CD14-positive monocyte (primary cell): ENCODE measurements around the gene SLC22A7. TPM values are rescaled to one million over a fixed set of nuclear protein-coding genes. Genes with fewer than 3 reads are reported as not detected.

Experiments used
- DNase-seq, 3 donors: peaks; one replicate each; pipeline ENCODE4 v3.0.0-alpha.2; 2011 to 2022
- H2AFZ ChIP-seq: 2 replicates; pipeline ENCODE4 v1.6.0; 2012; ENCODE audit warnings: mild to moderate bottlenecking, low read depth, low read length, inconsistent platforms; ENCODE audit not compliant: insufficient read depth, poor library complexity, severe bottlenecking
- H3K27ac ChIP-seq, 2 donors: 1 replicate in 1 of 2; 2 replicates in 1 of 2; pipeline ENCODE4 v1.5.1; 2012 to 2013; ENCODE audit warnings: low read length in 2 of 2, control low read depth in 1 of 2, inconsistent platforms in 1 of 2, low read depth in 1 of 2, mild to moderate bottlenecking in 1 of 2
- H3K27me3 ChIP-seq, 2 donors: one replicate each; pipeline versions ENCODE4 v1.6.0 to v1.6.1; 2011 to 2013; ENCODE audit warnings: low read length in 2 of 2; ENCODE audit not compliant: control insufficient read depth in 2 of 2, insufficient read depth in 2 of 2
- H3K36me3 ChIP-seq, 2 donors: replicated peaks in 1 of 2; 1 replicate in 1 of 2; 2 replicates in 1 of 2; pipeline versions ENCODE4 v1.5.1 to v1.6.1; 2012 to 2013; ENCODE audit warnings: low read length in 2 of 2, control low read depth in 1 of 2, inconsistent platforms in 1 of 2, mild to moderate bottlenecking in 1 of 2; ENCODE audit not compliant: insufficient read depth in 2 of 2, control insufficient read depth in 1 of 2
- H3K4me1 ChIP-seq, 2 donors: 1 replicate in 1 of 2; 2 replicates in 1 of 2; pipeline versions ENCODE4 v1.5.1 to v1.6.1; 2012 to 2013; ENCODE audit warnings: low read length in 2 of 2, control low read depth in 1 of 2, inconsistent platforms in 1 of 2, mild to moderate bottlenecking in 1 of 2, moderate library complexity in 1 of 2; ENCODE audit not compliant: insufficient read depth in 2 of 2, control insufficient read depth in 1 of 2
- H3K4me2 ChIP-seq: replicated peaks from 2 replicates; pipeline ENCODE3; 2012; ENCODE audit warnings: low read length, moderate library complexity, mild to moderate bottlenecking; ENCODE audit not compliant: poor library complexity, severe bottlenecking; ENCODE audit errors: extremely low read depth
- H3K4me3 ChIP-seq, 3 experiments: fragments of 200-600 bp in 1 of 3; sonication (generic) in 1 of 3; replicated peaks in 1 of 3; 1 replicate in 2 of 3; 2 replicates in 1 of 3; pipeline ENCODE4 v1.5.1; 2011 to 2013; ENCODE audit warnings: low read length in 3 of 3, mild to moderate bottlenecking in 3 of 3, control low read depth in 2 of 3, low read depth in 2 of 3, inconsistent platforms in 1 of 3, moderate library complexity in 1 of 3
- H3K79me2 ChIP-seq: 2 replicates; pipeline ENCODE4 v1.6.0; 2012; ENCODE audit warnings: mild to moderate bottlenecking, control low read depth, inconsistent platforms, low read length, moderate library complexity; ENCODE audit not compliant: insufficient read depth
- H3K9ac ChIP-seq: 2 replicates; pipeline ENCODE4 v1.6.0; 2017; ENCODE audit warnings: low read length, mild to moderate bottlenecking; ENCODE audit not compliant: insufficient read depth, poor library complexity, severe bottlenecking
- H3K9me3 ChIP-seq, 2 donors: replicated peaks in 1 of 2; 1 replicate in 1 of 2; 2 replicates in 1 of 2; pipeline versions ENCODE4 v1.5.1 to v1.6.1; 2012 to 2013; ENCODE audit warnings: low read length in 2 of 2, control low read depth in 1 of 2; ENCODE audit not compliant: control insufficient read depth in 1 of 2, insufficient read depth in 1 of 2
- H4K20me1 ChIP-seq: 2 replicates; pipeline ENCODE4 v1.6.0; 2012; ENCODE audit warnings: mild to moderate bottlenecking, low read length, control low read depth, moderate library complexity; ENCODE audit not compliant: insufficient read depth
- H3K27ac Mint-ChIP-seq, 7 donors: one replicate each; pipeline ENCODE4 v1.8.0; 2020; ENCODE audit warnings: mild to moderate bottlenecking in 7 of 7, mixed read lengths in 7 of 7, moderate library complexity in 6 of 7, inconsistent platforms in 2 of 7
- H3K27me3 Mint-ChIP-seq, 3 donors: one replicate each; pipeline ENCODE4 v1.8.0; 2021 to 2022; ENCODE audit warnings: low read depth in 3 of 3, mild to moderate bottlenecking in 3 of 3, mixed read lengths in 3 of 3, moderate library complexity in 3 of 3, inconsistent platforms in 1 of 3
- H3K36me3 Mint-ChIP-seq, 2 donors: one replicate each; pipeline ENCODE4 v1.8.0; 2020; ENCODE audit warnings: mixed read lengths in 2 of 2, inconsistent platforms in 1 of 2, mild to moderate bottlenecking in 1 of 2
- H3K4me1 Mint-ChIP-seq: one replicate; pipeline ENCODE4 v1.8.0; 2020; ENCODE audit warnings: mild to moderate bottlenecking, mixed read lengths
- H3K4me3 Mint-ChIP-seq, 2 donors: one replicate each; pipeline ENCODE4 v1.8.0; 2020; ENCODE audit warnings: mild to moderate bottlenecking in 2 of 2, mixed read lengths in 2 of 2, moderate library complexity in 1 of 2
- H3K9me3 Mint-ChIP-seq, 7 donors: one replicate each; pipeline ENCODE4 v1.8.0; 2020 to 2022; ENCODE audit warnings: mixed read lengths in 7 of 7, mild to moderate bottlenecking in 6 of 7, moderate library complexity in 6 of 7, inconsistent platforms in 2 of 7
- CTCF ChIP-seq: fragments of 200-600 bp; IDR thresholded peaks from one replicate; pipeline ENCODE4 v1.8.0; 2022; ENCODE audit warnings: antibody characterized with exemption, mild to moderate bottlenecking
- WGBS: methylation state at CpG from one replicate; pipeline ENCODE4 v1.1.5; 2013; ENCODE audit warnings: missing lambda C conversion rate; ENCODE audit not compliant: insufficient coverage; 5-methylcytosine and 5-hydroxymethylcytosine counted together
- intact Hi-C, 2 donors: fragments of 100-400 bp; cut with micrococcal nuclease; formaldehyde crosslinking; loops; one replicate each; pipeline versions ENCODE4 v1.15.0 to v1.15.1; 2023
- polyA plus RNA-seq, 3 donors: library from polyadenylated mRNA; depleted of rRNA in 1 of 3; unstranded in 2 of 3; stranded (reverse) in 1 of 3; fragments of 300-500 nt in 2 of 3; fragments of >200 nt in 1 of 3; fragmentation: Illumina TruSeq in 2 of 3; gene quantifications; 1 replicate in 2 of 3; 2 replicates in 1 of 3; pipeline ENCODE4 v1.2.3, GENCODE V29; 2012 to 2021

SLC22A7 gene
- polyA plus RNA-seq, 3 donors = not detected

- no peak overlapping the region for H3K27ac Mint-ChIP-seq
- no peaks in the 10 kb centered on the region for H3K4me1 Mint-ChIP-seq
- Histone ChIP-seq H3K9me3 (no peaks in the 10 kb centered on the region), H3K27ac (no peak overlapping the region), H3K36me3 (no peaks in the 10 kb centered on the region), H4K20me1 (no peaks in the 10 kb centered on the region), H3K4me2 (no peak overlapping the region), H3K4me3 (no peak overlapping the region), H2AFZ (no peak overlapping the region), H3K27me3 (no peaks in the 10 kb centered on the region), H3K79me2 (no peaks in the 10 kb centered on the region), H3K9ac (no peak overlapping the region), H3K4me1 (no peaks in the 10 kb centered on the region)
- 93% methylated on average over 3 of the region's 3 CpGs for WGBS
- peaks cover 3 to 13% (median 4%) of the 10 kb centered on the region in 3 donors for H3K27me3 Mint-ChIP-seq
- intact Hi-C loops = no loop called here
- no peak overlapping the region for H3K4me3 Mint-ChIP-seq
- DNase-seq = no peak
- no peak for TF ChIP-seq CTCF
- peaks cover 0 to 2% (median 0%) of the 10 kb centered on the region in 7 donors for H3K9me3 Mint-ChIP-seq
- H3K36me3 Mint-ChIP-seq = no peaks in the 10 kb centered on the region
Measured at GRCh38 chr6:43293698-43294097, 4.4 kb upstream of the SLC22A7 start.

- intact Hi-C loops = no loop called here
- H3K4me3 Mint-ChIP-seq = no peak overlapping the region
- peaks cover 0 to 3% of the 10 kb centered on the region in 2 donors for H3K27me3 ChIP-seq
- H3K9ac ChIP-seq = no peak overlapping the region
- H3K4me1 Mint-ChIP-seq = no peaks in the 10 kb centered on the region
- H3K36me3 ChIP-seq = no peaks in the 10 kb centered on the region
- H2AFZ ChIP-seq = no peak overlapping the region
- H3K27me3 Mint-ChIP-seq = peaks cover 5 to 15% (median 9%) of the 10 kb centered on the region in 3 donors
- no peak overlapping the region for H3K27ac Mint-ChIP-seq
- no peak for TF ChIP-seq CTCF
- no peak overlapping the region for H3K27ac ChIP-seq
- H3K9me3 ChIP-seq = no peaks in the 10 kb centered on the region
- no peaks in the 10 kb centered on the region for H3K36me3 Mint-ChIP-seq
- H3K9me3 Mint-ChIP-seq = peaks cover 0 to 2% (median 0%) of the 10 kb centered on the region in 7 donors
- no peak overlapping the region for H3K4me2 ChIP-seq
- no peaks in the 10 kb centered on the region for H3K4me1 ChIP-seq
- WGBS = 94% methylated on average over 3 of the region's 3 CpGs
- H3K4me3 ChIP-seq = no peak overlapping the region
- H4K20me1 ChIP-seq = no peaks in the 10 kb centered on the region
- no peak for DNase-seq
- no peaks in the 10 kb centered on the region for H3K79me2 ChIP-seq
Measured at GRCh38 chr6:43294536-43294935, 3.5 kb upstream of the SLC22A7 start.
